Loucy (cell line): Measurements from ENCODE around the gene RABL6.
"Not testable (repeated sequence)": the region's sequence is repeated elsewhere in the genome, so short reads cannot be mapped to it uniquely, and the experiment has no call there.

Experiments used
- H2AFZ ChIP-seq: fragments of 200-600 bp; sonication (generic); 2 replicates; pipeline ENCODE4 v1.6.0; 2016; ENCODE audit warnings: antibody characterized with exemption, mild to moderate bottlenecking, low read length, moderate library complexity
- H3F3A ChIP-seq: fragments of 200-600 bp; 2 replicates; pipeline ENCODE4 v1.6.0; 2016; ENCODE audit warnings: antibody characterized with exemption, low read depth, mild to moderate bottlenecking
- H3K27me3 ChIP-seq: fragments of 200-600 bp; sonication (generic); 2 replicates; pipeline ENCODE4 v1.6.1; 2014; ENCODE audit warnings: low read length, mild to moderate bottlenecking; ENCODE audit not compliant: insufficient read depth, poor library complexity, severe bottlenecking
- H3K36me3 ChIP-seq: fragments of 200-600 bp; sonication (generic); 2 replicates; pipeline ENCODE4 v1.6.1; 2016; ENCODE audit warnings: low read length; ENCODE audit not compliant: insufficient read depth
- H3K4me1 ChIP-seq: fragments of 200-600 bp; sonication (generic); 2 replicates; pipeline ENCODE4 v1.5.1; 2014; ENCODE audit warnings: low read length, mild to moderate bottlenecking; ENCODE audit not compliant: insufficient read depth, poor library complexity, severe bottlenecking
- H3K4me2 ChIP-seq: fragments of 200-600 bp; sonication (generic); 2 replicates; pipeline ENCODE4 v1.6.0; 2014; ENCODE audit warnings: antibody characterized with exemption, low read length, low read depth, mild to moderate bottlenecking; ENCODE audit not compliant: poor library complexity, severe bottlenecking
- H3K4me3 ChIP-seq: fragments of 200-600 bp; sonication (generic); 2 replicates; pipeline ENCODE4 v1.5.1; 2014; ENCODE audit warnings: low read length, mild to moderate bottlenecking, mixed read lengths; ENCODE audit not compliant: poor library complexity, severe bottlenecking
- H3K79me2 ChIP-seq: fragments of 200-600 bp; sonication (generic); 2 replicates; pipeline ENCODE4 v1.6.1; 2014; ENCODE audit warnings: low read length; ENCODE audit not compliant: insufficient read depth
- H3K9ac ChIP-seq: fragments of 200-600 bp; sonication (generic); 2 replicates; pipeline ENCODE4 v1.6.0; 2014; ENCODE audit warnings: mild to moderate bottlenecking, low read depth, low read length, moderate library complexity; ENCODE audit not compliant: poor library complexity, severe bottlenecking
- H3K9me2 ChIP-seq: fragments of 200-600 bp; sonication (generic); replicated peaks from 2 replicates; pipeline ENCODE4 v1.6.1; 2016; ENCODE audit warnings: low read depth, low read length, mixed read lengths
- H3K9me3 ChIP-seq: fragments of 200-600 bp; sonication (generic); 2 replicates; pipeline ENCODE4 v1.6.1; 2014; ENCODE audit warnings: mild to moderate bottlenecking, antibody characterized with exemption, low read length, low read depth; ENCODE audit not compliant: insufficient read depth
- H4K20me1 ChIP-seq: fragments of 200-600 bp; sonication (generic); 2 replicates; pipeline ENCODE4 v1.6.0; 2014; ENCODE audit warnings: antibody characterized with exemption, low read length, mild to moderate bottlenecking; ENCODE audit not compliant: insufficient read depth, poor library complexity, severe bottlenecking
- EZH2phosphoT487 ChIP-seq: fragments of 200-600 bp; IDR thresholded peaks from 2 replicates; pipeline ENCODE4 v1.6.1; 2018; ENCODE audit warnings: antibody characterized with exemption, mild to moderate bottlenecking, moderate library complexity, borderline replicate concordance
- TF ChIP-seq, protein P1 (sequence below): fragments of 200-600 bp; sonication (generic); conservative IDR thresholded peaks from 2 replicates; pipeline ENCODE4 v1.5.1; 2014; ENCODE audit warnings: mild to moderate bottlenecking, antibody characterized with exemption, low read length

Gene RABL6

GRCh38 chr9:136882109-136882946, 74.6 kb downstream of the RABL6 start:
- Histone ChIP-seq H4K20me1 (peaks cover 7% of the 10 kb centered on the region), H3K9me2 (no peaks in the 10 kb centered on the region), H3K4me2 (peak overlapping the region; percentile 11), H3K79me2 (peaks cover 16% of the 10 kb centered on the region), H3K27me3 (no peaks in the 10 kb centered on the region), H3K9me3 (no peaks in the 10 kb centered on the region), H3K9ac (no peak overlapping the region), H3F3A (no peaks in the 10 kb centered on the region), H2AFZ (no peak overlapping the region), H3K4me3 (no peak overlapping the region), H3K4me1 (peaks cover 22% of the 10 kb centered on the region), H3K36me3 (no peaks in the 10 kb centered on the region)
- TF ChIP-seq, protein P1, sequence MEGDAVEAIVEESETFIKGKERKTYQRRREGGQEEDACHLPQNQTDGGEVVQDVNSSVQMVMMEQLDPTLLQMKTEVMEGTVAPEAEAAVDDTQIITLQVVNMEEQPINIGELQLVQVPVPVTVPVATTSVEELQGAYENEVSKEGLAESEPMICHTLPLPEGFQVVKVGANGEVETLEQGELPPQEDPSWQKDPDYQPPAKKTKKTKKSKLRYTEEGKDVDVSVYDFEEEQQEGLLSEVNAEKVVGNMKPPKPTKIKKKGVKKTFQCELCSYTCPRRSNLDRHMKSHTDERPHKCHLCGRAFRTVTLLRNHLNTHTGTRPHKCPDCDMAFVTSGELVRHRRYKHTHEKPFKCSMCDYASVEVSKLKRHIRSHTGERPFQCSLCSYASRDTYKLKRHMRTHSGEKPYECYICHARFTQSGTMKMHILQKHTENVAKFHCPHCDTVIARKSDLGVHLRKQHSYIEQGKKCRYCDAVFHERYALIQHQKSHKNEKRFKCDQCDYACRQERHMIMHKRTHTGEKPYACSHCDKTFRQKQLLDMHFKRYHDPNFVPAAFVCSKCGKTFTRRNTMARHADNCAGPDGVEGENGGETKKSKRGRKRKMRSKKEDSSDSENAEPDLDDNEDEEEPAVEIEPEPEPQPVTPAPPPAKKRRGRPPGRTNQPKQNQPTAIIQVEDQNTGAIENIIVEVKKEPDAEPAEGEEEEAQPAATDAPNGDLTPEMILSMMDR = no peak
- TF ChIP-seq EZH2phosphoT487 = no peak

GRCh38 chr9:136882947-136883283, 75.2 kb downstream of the RABL6 start:
- not testable (repeated sequence) for H3K4me3 ChIP-seq, H3K9ac ChIP-seq, H3K36me3 ChIP-seq, H3K4me2 ChIP-seq, H2AFZ ChIP-seq, H3F3A ChIP-seq, H3K9me2 ChIP-seq, H3K9me3 ChIP-seq, H3K27me3 ChIP-seq
- Histone ChIP-seq H4K20me1 (peaks cover 13% of the 10 kb centered on the region), H3K79me2 (peaks cover 22% of the 10 kb centered on the region), H3K4me1 (peaks cover 25% of the 10 kb centered on the region)

- not testable (repeated sequence) for H3K9me3 ChIP-seq, H3K9me2 ChIP-seq, H3K4me2 ChIP-seq, H3F3A ChIP-seq, H3K9ac ChIP-seq, H2AFZ ChIP-seq, H3K27me3 ChIP-seq, H3K36me3 ChIP-seq, H3K4me3 ChIP-seq
- peaks cover 30% of the 10 kb centered on the region for H3K79me2 ChIP-seq
- peaks cover 31% of the 10 kb centered on the region for H3K4me1 ChIP-seq
- peaks cover 20% of the 10 kb centered on the region for H4K20me1 ChIP-seq
These were observed 75.9 kb downstream of the RABL6 start for GRCh38 chr9:136883670-136884069.

DNA sequence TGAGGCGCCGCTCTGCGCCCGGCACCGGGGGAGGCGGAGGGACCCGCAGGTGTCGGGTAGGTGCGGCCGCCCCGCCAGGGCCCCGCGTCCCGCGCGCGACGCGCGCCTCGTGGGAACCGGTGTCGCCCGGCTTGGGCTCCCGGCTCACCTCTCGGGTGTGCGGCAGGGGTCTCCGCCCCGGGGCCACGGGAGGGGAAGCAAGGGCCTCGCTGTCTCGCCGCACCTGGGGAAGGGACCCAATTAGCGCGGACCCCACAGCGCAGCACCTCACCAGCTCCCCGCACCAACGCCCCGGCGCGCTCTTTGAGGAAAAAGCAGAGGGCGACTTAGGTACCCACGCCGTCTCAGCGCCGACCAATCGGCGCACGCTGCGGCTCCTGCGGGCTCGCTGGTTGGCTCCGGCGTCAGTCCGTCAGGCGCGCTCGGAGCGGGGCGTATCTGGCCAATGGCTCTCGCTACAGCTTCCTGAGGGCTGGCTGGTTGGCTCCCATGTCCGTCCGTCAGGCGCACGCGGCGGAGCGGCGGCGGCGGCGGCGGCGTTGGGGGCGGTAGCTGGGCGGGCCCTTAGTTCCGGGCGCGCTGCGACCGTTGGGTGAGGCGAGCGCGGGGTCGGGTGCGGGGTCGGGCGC, 78.3 kb downstream of the RABL6 start, which contains the start of gene TRAF2:
TSS of gene TRAF2 (plus strand) at position 567 of the 629 bp plus-strand sequence. CDS start 12,225 bp downstream, outside the sequence.
- TF ChIP-seq, protein P1 = no peak
- no peak for TF ChIP-seq EZH2phosphoT487
- Histone ChIP-seq H3K27me3 (no peaks in the 10 kb centered on the region), H3K4me3 (peak within 1 kb of the TSS; percentile 87), H3K9me2 (no peaks in the 10 kb centered on the region), H3K36me3 (peaks cover 6% of the 10 kb centered on the region; the same call in 1 of the 2 replicates), H3K4me2 (peak within 1 kb of the TSS; percentile 93), H3K79me2 (peaks cover 54% of the 10 kb centered on the region), H3K9me3 (no peaks in the 10 kb centered on the region), H4K20me1 (peaks cover 35% of the 10 kb centered on the region), H2AFZ (peak within 1 kb of the TSS; percentile 98), H3K4me1 (peaks cover 31% of the 10 kb centered on the region), H3F3A (no peaks in the 10 kb centered on the region), H3K9ac (peak within 1 kb of the TSS; percentile 97)
